Stimulated activated CD8-positive, alpha-beta memory T cell treated with anti-CD3 and anti-CD28 coated beads, Interleukin-7, amount 100 ng/mL, for 48 hours (primary cell): ENCODE results near the gene GRAMD1B.

Experiments used
- DNase-seq, 2 donors: peaks; one replicate each; pipeline ENCODE4 v3.0.0-alpha.2; 2020; ENCODE audit warnings: low read depth in 1 of 2; ENCODE audit errors: extremely low read depth in 1 of 2

The GRAMD1B gene

GRCh38 chr11:123674297-123674696 is 244.2 kb downstream of the GRAMD1B start:
- DNase-seq = no peak
